ENCODE data around the gene TMEM221. TPM values are rescaled to one million over a fixed set of nuclear protein-coding genes. Genes with fewer than 3 reads are reported as not detected.

TMEM221 gene
- total and polyA plus RNA-seq, 10 of the 15 experiments (the other 5 are each of a cell fraction or from before 2014, with no cell fraction given): 0.04 to 0.24 TPM; not detected in 8

Other genes with a start within 250 kb of the TMEM221 start
Only the 7 nearest of the 20 such genes appear.
- 0.06 TPM in 1 of 2 replicates, not detected in the other for gene PLVAP, start 71.3 kb downstream of the TMEM221 start, total RNA-seq (2014; rRNA removed)
- 0.18 TPM in 1 of 2 replicates, not detected in the other for gene PLVAP, start 71.3 kb downstream of the TMEM221 start, total RNA-seq (2014; rRNA removed; fragmentation: Illumina TruSeq; extraction: Trizol)
- 0.08 and 0.54 TPM in 2 replicates for gene PLVAP, start 71.3 kb downstream of the TMEM221 start, total RNA-seq (2021)
- 0.05 TPM in 1 of 2 replicates, not detected in the other for gene PLVAP, start 71.3 kb downstream of the TMEM221 start, polyA plus RNA-seq (2011; rRNA removed)
- 0.04 TPM in 1 of 2 replicates, not detected in the other for gene PLVAP, start 71.3 kb downstream of the TMEM221 start, polyA plus RNA-seq (2014; fragmentation: Illumina TruSeq; extraction: Trizol)
- gene PLVAP, start 71.3 kb downstream of the TMEM221 start, polyA plus RNA-seq (2014; fragmentation: Nextera tagmentation; extraction: Ambion mirVana): not detected
- gene PLVAP, start 71.3 kb downstream of the TMEM221 start, polyA plus RNA-seq (2014; rRNA removed): 0.03 and 0.41 TPM in 2 replicates
- not detected for gene PLVAP, start 71.3 kb downstream of the TMEM221 start, polyA plus RNA-seq (2016; fragmentation: Nextera tagmentation; extraction: Ambion mirVana)
- 1.1 and 1.3 TPM in 2 replicates for gene CCDC194, start 54.5 kb downstream of the TMEM221 start, total RNA-seq (2014; rRNA removed)
- gene CCDC194, start 54.5 kb downstream of the TMEM221 start, total RNA-seq (2014; rRNA removed; fragmentation: Illumina TruSeq; extraction: Trizol): 1.3 and 1.7 TPM in 2 replicates
- 1.7 and 3.0 TPM in 2 replicates for gene CCDC194, start 54.5 kb downstream of the TMEM221 start, total RNA-seq (2021)
- gene CCDC194, start 54.5 kb downstream of the TMEM221 start, polyA plus RNA-seq (2011; rRNA removed): 0.24 and 0.87 TPM in 2 replicates
- gene CCDC194, start 54.5 kb downstream of the TMEM221 start, polyA plus RNA-seq (2014; fragmentation: Illumina TruSeq; extraction: Trizol): 0.72 and 0.86 TPM in 2 replicates
- under 1 TPM; 0.07 to 0.21 TPM for gene CCDC194, start 54.5 kb downstream of the TMEM221 start, polyA plus RNA-seq (2014; fragmentation: Nextera tagmentation; extraction: Ambion mirVana)
- gene CCDC194, start 54.5 kb downstream of the TMEM221 start, polyA plus RNA-seq (2014; rRNA removed): 2.9 and 3.4 TPM in 2 replicates
- gene CCDC194, start 54.5 kb downstream of the TMEM221 start, polyA plus RNA-seq (2016; fragmentation: Nextera tagmentation; extraction: Ambion mirVana): 1 to 10 TPM in 1 of 2 experiments, under 1 TPM in 1; 0.78 to 1.1 TPM
- gene BST2, start 43.0 kb downstream of the TMEM221 start, total RNA-seq (2014; rRNA removed): 248 and 257 TPM in 2 replicates
- 161 and 175 TPM in 2 replicates for gene BST2, start 43.0 kb downstream of the TMEM221 start, total RNA-seq (2014; rRNA removed; fragmentation: Illumina TruSeq; extraction: Trizol)
- 271 and 278 TPM in 2 replicates for gene BST2, start 43.0 kb downstream of the TMEM221 start, total RNA-seq (2021)
- 210 and 301 TPM in 2 replicates for gene BST2, start 43.0 kb downstream of the TMEM221 start, polyA plus RNA-seq (2011; rRNA removed)
- gene BST2, start 43.0 kb downstream of the TMEM221 start, polyA plus RNA-seq (2014; fragmentation: Illumina TruSeq; extraction: Trizol): 62.4 and 198 TPM in 2 replicates
- gene BST2, start 43.0 kb downstream of the TMEM221 start, polyA plus RNA-seq (2014; fragmentation: Nextera tagmentation; extraction: Ambion mirVana): 100 to 1,000 TPM in 1 of 2 experiments, 10 to 100 TPM in 1; 16.6 to 111 TPM
- 329 and 331 TPM in 2 replicates for gene BST2, start 43.0 kb downstream of the TMEM221 start, polyA plus RNA-seq (2014; rRNA removed)
- 100 to 1,000 TPM; 335 to 372 TPM for gene BST2, start 43.0 kb downstream of the TMEM221 start, polyA plus RNA-seq (2016; fragmentation: Nextera tagmentation; extraction: Ambion mirVana)
- 37.7 and 47.6 TPM in 2 replicates for gene MVB12A, start 28.6 kb downstream of the TMEM221 start, total RNA-seq (2014; rRNA removed)
- 15.3 and 18.0 TPM in 2 replicates for gene MVB12A, start 28.6 kb downstream of the TMEM221 start, total RNA-seq (2014; rRNA removed; fragmentation: Illumina TruSeq; extraction: Trizol)
- gene MVB12A, start 28.6 kb downstream of the TMEM221 start, total RNA-seq (2021): 41.2 and 46.3 TPM in 2 replicates
- gene MVB12A, start 28.6 kb downstream of the TMEM221 start, polyA plus RNA-seq (2011; rRNA removed): 7.9 and 16.8 TPM in 2 replicates
- gene MVB12A, start 28.6 kb downstream of the TMEM221 start, polyA plus RNA-seq (2014; fragmentation: Illumina TruSeq; extraction: Trizol): 7.6 and 16.9 TPM in 2 replicates
- 1 to 10 TPM; 1.2 to 2.6 TPM for gene MVB12A, start 28.6 kb downstream of the TMEM221 start, polyA plus RNA-seq (2014; fragmentation: Nextera tagmentation; extraction: Ambion mirVana)
- 46.7 and 47.5 TPM in 2 replicates for gene MVB12A, start 28.6 kb downstream of the TMEM221 start, polyA plus RNA-seq (2014; rRNA removed)
- 10 to 100 TPM; 34.7 to 40.9 TPM for gene MVB12A, start 28.6 kb downstream of the TMEM221 start, polyA plus RNA-seq (2016; fragmentation: Nextera tagmentation; extraction: Ambion mirVana)
- gene NXNL1, start 12.3 kb upstream of the TMEM221 start, total RNA-seq (2014; rRNA removed): not detected in 2 replicates
- not detected in 2 replicates for gene NXNL1, start 12.3 kb upstream of the TMEM221 start, total RNA-seq (2014; rRNA removed; fragmentation: Illumina TruSeq; extraction: Trizol)
- gene NXNL1, start 12.3 kb upstream of the TMEM221 start, total RNA-seq (2021): not detected in 2 replicates
- gene NXNL1, start 12.3 kb upstream of the TMEM221 start, polyA plus RNA-seq (2011; rRNA removed): not detected in 2 replicates
- not detected in 2 replicates for gene NXNL1, start 12.3 kb upstream of the TMEM221 start, polyA plus RNA-seq (2014; fragmentation: Illumina TruSeq; extraction: Trizol)
- gene NXNL1, start 12.3 kb upstream of the TMEM221 start, polyA plus RNA-seq (2014; fragmentation: Nextera tagmentation; extraction: Ambion mirVana): not detected
- gene NXNL1, start 12.3 kb upstream of the TMEM221 start, polyA plus RNA-seq (2014; rRNA removed): not detected in 2 replicates
- not detected for gene NXNL1, start 12.3 kb upstream of the TMEM221 start, polyA plus RNA-seq (2016; fragmentation: Nextera tagmentation; extraction: Ambion mirVana)
- gene SLC27A1, start 21.9 kb upstream of the TMEM221 start, total RNA-seq (2014; rRNA removed): 1.3 and 2.3 TPM in 2 replicates
- gene SLC27A1, start 21.9 kb upstream of the TMEM221 start, total RNA-seq (2014; rRNA removed; fragmentation: Illumina TruSeq; extraction: Trizol): 0.55 and 0.72 TPM in 2 replicates
- gene SLC27A1, start 21.9 kb upstream of the TMEM221 start, total RNA-seq (2021): 2.3 and 2.8 TPM in 2 replicates
- gene SLC27A1, start 21.9 kb upstream of the TMEM221 start, polyA plus RNA-seq (2011; rRNA removed): 0.79 and 1.8 TPM in 2 replicates
- 0.35 and 0.68 TPM in 2 replicates for gene SLC27A1, start 21.9 kb upstream of the TMEM221 start, polyA plus RNA-seq (2014; fragmentation: Illumina TruSeq; extraction: Trizol)
- gene SLC27A1, start 21.9 kb upstream of the TMEM221 start, polyA plus RNA-seq (2014; fragmentation: Nextera tagmentation; extraction: Ambion mirVana): under 1 TPM; 0.11 to 0.31 TPM
- gene SLC27A1, start 21.9 kb upstream of the TMEM221 start, polyA plus RNA-seq (2014; rRNA removed): 1.7 and 2.6 TPM in 2 replicates
- gene SLC27A1, start 21.9 kb upstream of the TMEM221 start, polyA plus RNA-seq (2016; fragmentation: Nextera tagmentation; extraction: Ambion mirVana): 1 to 10 TPM; 1.0 to 1.4 TPM
- gene PGLS, start 63.0 kb upstream of the TMEM221 start, total RNA-seq (2014; rRNA removed): 74.9 and 89.3 TPM in 2 replicates
- gene PGLS, start 63.0 kb upstream of the TMEM221 start, total RNA-seq (2014; rRNA removed; fragmentation: Illumina TruSeq; extraction: Trizol): 37.4 and 41.5 TPM in 2 replicates
- gene PGLS, start 63.0 kb upstream of the TMEM221 start, total RNA-seq (2021): 132 TPM in 2 replicates
- gene PGLS, start 63.0 kb upstream of the TMEM221 start, polyA plus RNA-seq (2011; rRNA removed): 14.9 and 32.6 TPM in 2 replicates
- 18.2 and 44.1 TPM in 2 replicates for gene PGLS, start 63.0 kb upstream of the TMEM221 start, polyA plus RNA-seq (2014; fragmentation: Illumina TruSeq; extraction: Trizol)
- gene PGLS, start 63.0 kb upstream of the TMEM221 start, polyA plus RNA-seq (2014; fragmentation: Nextera tagmentation; extraction: Ambion mirVana): 1 to 10 TPM; 1.4 to 8.6 TPM
- gene PGLS, start 63.0 kb upstream of the TMEM221 start, polyA plus RNA-seq (2014; rRNA removed): 136 and 139 TPM in 2 replicates
- gene PGLS, start 63.0 kb upstream of the TMEM221 start, polyA plus RNA-seq (2016; fragmentation: Nextera tagmentation; extraction: Ambion mirVana): 100 to 1,000 TPM; 101 to 114 TPM